NB4 (cell line): ENCODE measurements around the gene RGSL1.

Source experiments
- CTCF ChIP-seq: IDR thresholded peaks from one replicate; pipeline ENCODE4 v1.5.1; 2012; ENCODE audit warnings: low read depth, low read length
- POLR2A ChIP-seq: IDR thresholded peaks from 2 replicates; pipeline ENCODE4 v1.6.1; 2011; ENCODE audit warnings: mild to moderate bottlenecking; ENCODE audit not compliant: insufficient read length; ENCODE audit errors: extremely low read depth

DNA sequence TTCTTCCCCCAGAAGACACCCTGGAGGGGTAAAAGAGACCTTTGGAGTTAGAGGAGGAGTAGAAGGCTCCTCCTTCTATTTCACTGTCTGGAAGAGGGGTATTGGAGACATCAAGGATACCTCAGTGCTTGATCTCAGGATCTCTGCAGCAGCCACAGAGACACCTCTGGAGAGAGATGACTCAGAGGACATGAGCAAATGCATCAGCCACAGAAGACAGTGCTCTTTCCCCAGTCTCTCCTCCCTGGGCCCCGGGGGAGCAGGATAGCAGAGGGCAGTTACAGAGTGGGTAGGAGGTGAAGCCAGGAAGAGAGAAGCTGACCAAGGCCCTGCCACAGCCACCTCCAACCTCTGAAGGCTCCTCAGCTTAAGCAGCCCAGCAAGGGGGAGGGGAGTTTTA, 34.2 kb upstream of the RGSL1 start:
- TF ChIP-seq POLR2A (no peak), CTCF (no peak)
